H9 (cell line): Measurements from ENCODE around the gene CXCL8. TPM values are rescaled to one million over a fixed set of nuclear protein-coding genes. Genes with fewer than 3 reads are reported as not detected.

Experiments used
- DNase-seq: peaks from one replicate; pipeline ENCODE4 v3.0.0-alpha.2; 2017
- H2AFZ ChIP-seq: one replicate; pipeline ENCODE4 v1.6.1; 2013; ENCODE audit warnings: mild to moderate bottlenecking, low read length, control low read depth, moderate library complexity
- H2AK5ac ChIP-seq: 2 replicates; pipeline ENCODE4 v1.6.1; 2013; ENCODE audit warnings: low read length, control low read depth, mixed read lengths; ENCODE audit not compliant: insufficient read length
- H2BK120ac ChIP-seq: one replicate; pipeline ENCODE4 v1.6.1; 2013; ENCODE audit warnings: low read depth, mild to moderate bottlenecking, low read length, control low read depth, inconsistent platforms; ENCODE audit not compliant: poor library complexity, severe bottlenecking
- H2BK12ac ChIP-seq: 2 replicates; pipeline ENCODE4 v1.6.1; 2013; ENCODE audit warnings: low read length, control low read depth, mixed read lengths, low read depth; ENCODE audit not compliant: insufficient read length
- H2BK15ac ChIP-seq: 2 replicates; pipeline ENCODE4 v1.6.1; 2013; ENCODE audit warnings: low read depth, low read length, control low read depth
- H2BK20ac ChIP-seq: one replicate; pipeline ENCODE4 v1.6.1; 2013; ENCODE audit warnings: low read depth, mild to moderate bottlenecking, low read length, control low read depth, inconsistent platforms; ENCODE audit not compliant: poor library complexity, severe bottlenecking
- H2BK5ac ChIP-seq: 2 replicates; pipeline ENCODE4 v1.6.1; 2013; ENCODE audit warnings: low read length, control low read depth, mixed read lengths; ENCODE audit not compliant: insufficient read length
- H3K14ac ChIP-seq: 2 replicates; pipeline ENCODE4 v1.6.1; 2013; ENCODE audit warnings: low read length, control low read depth; ENCODE audit not compliant: insufficient read depth
- H3K18ac ChIP-seq: 2 replicates; pipeline ENCODE4 v1.6.1; 2013; ENCODE audit warnings: low read depth, mild to moderate bottlenecking, mixed read lengths, low read length, control low read depth; ENCODE audit not compliant: insufficient read length
- H3K23ac ChIP-seq: 2 replicates; pipeline ENCODE4 v1.6.1; 2013; ENCODE audit warnings: low read length, control low read depth, mixed read lengths, low read depth; ENCODE audit not compliant: insufficient read length
- H3K23me2 ChIP-seq: 2 replicates; pipeline ENCODE4 v1.6.1; 2013; ENCODE audit warnings: low read depth, mild to moderate bottlenecking, mixed read lengths, low read length, control low read depth; ENCODE audit not compliant: insufficient read length, poor library complexity, severe bottlenecking
- H3K27ac ChIP-seq: 2 replicates; pipeline ENCODE4 v1.5.1; 2013; ENCODE audit warnings: low read length, control low read depth, mixed read lengths, low read depth; ENCODE audit not compliant: insufficient read length
- H3K27me3 ChIP-seq: 2 replicates; pipeline ENCODE4 v1.6.1; 2013; ENCODE audit warnings: low read length, control low read depth, inconsistent platforms; ENCODE audit not compliant: insufficient read depth
- H3K4ac ChIP-seq: 2 replicates; pipeline ENCODE4 v1.6.1; 2013; ENCODE audit warnings: low read depth, mild to moderate bottlenecking, control low read depth, inconsistent platforms, low read length, moderate library complexity
- H3K4me1 ChIP-seq: 2 replicates; pipeline ENCODE4 v1.6.1; 2013; ENCODE audit warnings: low read length, control low read depth, inconsistent platforms; ENCODE audit not compliant: insufficient read depth
- H3K4me2 ChIP-seq: 2 replicates; pipeline ENCODE4 v1.6.1; 2013; ENCODE audit warnings: low read length, control low read depth, mixed read lengths; ENCODE audit not compliant: insufficient read length, insufficient read depth
- H3K56ac ChIP-seq: 2 replicates; pipeline ENCODE4 v1.6.1; 2013; ENCODE audit warnings: low read depth, mild to moderate bottlenecking, mixed read lengths, low read length, control low read depth; ENCODE audit not compliant: insufficient read length
- H3K79me1 ChIP-seq: 2 replicates; pipeline ENCODE4 v1.6.1; 2013; ENCODE audit warnings: low read depth, mild to moderate bottlenecking, moderate library complexity, low read length, control low read depth, inconsistent platforms; ENCODE audit not compliant: insufficient read depth, poor library complexity, severe bottlenecking
- H3K79me2 ChIP-seq: 2 replicates; pipeline ENCODE4 v1.6.1; 2013; ENCODE audit warnings: low read length, control low read depth, inconsistent platforms; ENCODE audit not compliant: insufficient read depth
- H3K9ac ChIP-seq: 2 replicates; pipeline ENCODE4 v1.6.1; 2013; ENCODE audit warnings: low read length, control low read depth, mixed read lengths; ENCODE audit not compliant: insufficient read length; ENCODE audit errors: extremely low read depth
- H3K9me3 ChIP-seq: one replicate; pipeline ENCODE4 v1.6.1; 2013; ENCODE audit warnings: low read depth, low read length, inconsistent platforms; ENCODE audit not compliant: control insufficient read depth
- H3T11ph ChIP-seq: one replicate; pipeline ENCODE4 v1.6.1; 2013; ENCODE audit warnings: mild to moderate bottlenecking, low read length, control low read depth, inconsistent platforms
- H4K20me1 ChIP-seq: one replicate; pipeline ENCODE4 v1.6.1; 2013; ENCODE audit not compliant: control insufficient read depth, insufficient read length, insufficient read depth
- H4K5ac ChIP-seq: 2 replicates; pipeline ENCODE4 v1.6.1; 2013; ENCODE audit warnings: low read depth, mild to moderate bottlenecking, mixed read lengths, low read length, control low read depth; ENCODE audit not compliant: insufficient read length
- H4K8ac ChIP-seq: replicated peaks from 2 replicates; pipeline ENCODE4 v1.6.1; 2013; ENCODE audit warnings: low read length, control low read depth, mixed read lengths, low read depth; ENCODE audit not compliant: insufficient read length
- H4K91ac ChIP-seq: 2 replicates; pipeline ENCODE4 v1.6.1; 2013; ENCODE audit warnings: low read depth, mild to moderate bottlenecking, moderate library complexity, mixed read lengths, low read length, control low read depth; ENCODE audit not compliant: insufficient read length
- H3K27ac Mint-ChIP-seq, 3 experiments: 2 replicates in 2 of 3; 3 replicates in 1 of 3; pipeline ENCODE4 v1.8.0; 2020 to 2021; ENCODE audit warnings: mixed read lengths in 3 of 3, mild to moderate bottlenecking in 1 of 3, moderate library complexity in 1 of 3
- H3K27me3 Mint-ChIP-seq: 2 replicates; pipeline ENCODE4 v1.8.0; 2021; ENCODE audit warnings: low read depth, mild to moderate bottlenecking, moderate library complexity, mixed read lengths
- H3K36me3 Mint-ChIP-seq, 3 experiments: 2 replicates in 2 of 3; 3 replicates in 1 of 3; pipeline ENCODE4 v1.8.0; 2020 to 2021; ENCODE audit warnings: low read depth in 3 of 3, mixed read lengths in 3 of 3; ENCODE audit not compliant: insufficient read depth in 1 of 3
- H3K4me1 Mint-ChIP-seq, 2 experiments: 2 replicates each; pipeline ENCODE4 v1.8.0; 2020; ENCODE audit warnings: mixed read lengths in 2 of 2
- H3K4me3 Mint-ChIP-seq, 2 experiments: 2 replicates in 1 of 2; 3 replicates in 1 of 2; pipeline ENCODE4 v1.8.0; 2020 to 2021; ENCODE audit warnings: mild to moderate bottlenecking in 2 of 2, mixed read lengths in 2 of 2, moderate library complexity in 1 of 2
- H3K9me3 Mint-ChIP-seq, 2 experiments: 2 replicates in 1 of 2; 3 replicates in 1 of 2; pipeline ENCODE4 v1.8.0; 2020; ENCODE audit warnings: mild to moderate bottlenecking in 2 of 2, mixed read lengths in 2 of 2, moderate library complexity in 1 of 2
- total RNA-seq: library from RNA; stranded (reverse); gene quantifications from 2 replicates; pipeline ENCODE4 v1.2.1, GENCODE V29; 2021
- TF ChIP-seq, protein P1 (sequence below): fragments of 200-600 bp; sonication (generic); conservative IDR thresholded peaks from 3 replicates; pipeline ENCODE4 v1.8.0; 2021; ENCODE audit warnings: antibody characterized with exemption, mild to moderate bottlenecking

Gene CXCL8
- total RNA-seq, 1 experiment from 2014 or later, result not detected

DNA sequence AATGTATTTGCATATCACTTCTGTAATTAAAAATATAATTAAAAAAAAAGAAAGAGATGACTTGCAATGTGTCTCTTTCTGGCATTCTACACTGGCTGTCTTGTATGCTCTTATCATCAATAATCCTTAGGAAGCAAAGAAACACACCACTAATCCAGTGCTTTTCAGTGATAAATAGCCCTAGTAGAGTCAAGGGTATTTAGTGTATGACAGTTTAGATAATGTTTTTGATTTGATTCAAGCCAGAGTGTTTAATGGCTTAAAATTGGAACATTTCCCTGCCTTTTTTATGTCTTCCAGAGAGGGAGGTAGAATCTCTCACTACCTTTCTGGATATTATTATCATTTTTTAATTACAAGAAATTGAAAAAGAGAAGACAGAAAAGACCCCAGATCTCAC, 48.6 kb upstream of the CXCL8 start:
- Histone ChIP-seq H4K20me1 (no peaks in the 10 kb centered on the region), H4K5ac (no peak overlapping the region), H2AFZ (no peak overlapping the region), H3K9me3 (no peaks in the 10 kb centered on the region), H3K27me3 (no peaks in the 10 kb centered on the region), H3K4ac (no peak overlapping the region), H2BK15ac (no peak overlapping the region), H3K27ac (no peak overlapping the region), H4K8ac (no peak overlapping the region), H2AK5ac (no peak overlapping the region), H3K4me1 (no peaks in the 10 kb centered on the region), H3K18ac (no peak overlapping the region), H2BK20ac (no peak overlapping the region), H3K56ac (no peak overlapping the region), H2BK12ac (no peak overlapping the region), H2BK120ac (no peak overlapping the region), H3T11ph (no peak overlapping the region), H3K79me1 (no peaks in the 10 kb centered on the region), H3K23me2 (no peaks in the 10 kb centered on the region), H3K14ac (no peak overlapping the region), H4K91ac (no peak overlapping the region), H3K9ac (no peak overlapping the region), H3K4me2 (no peak overlapping the region), H2BK5ac (no peak overlapping the region), H3K79me2 (no peaks in the 10 kb centered on the region), H3K23ac (no peak overlapping the region)
- no peaks in the 10 kb centered on the region for H3K4me1 Mint-ChIP-seq
- no peaks in the 10 kb centered on the region for H3K27me3 Mint-ChIP-seq
- no peaks in the 10 kb centered on the region for H3K36me3 Mint-ChIP-seq
- no peak overlapping the region for H3K27ac Mint-ChIP-seq
- no peaks in the 10 kb centered on the region; a peak in 1 of 5 replicates for H3K9me3 Mint-ChIP-seq
- TF ChIP-seq, protein P1, sequence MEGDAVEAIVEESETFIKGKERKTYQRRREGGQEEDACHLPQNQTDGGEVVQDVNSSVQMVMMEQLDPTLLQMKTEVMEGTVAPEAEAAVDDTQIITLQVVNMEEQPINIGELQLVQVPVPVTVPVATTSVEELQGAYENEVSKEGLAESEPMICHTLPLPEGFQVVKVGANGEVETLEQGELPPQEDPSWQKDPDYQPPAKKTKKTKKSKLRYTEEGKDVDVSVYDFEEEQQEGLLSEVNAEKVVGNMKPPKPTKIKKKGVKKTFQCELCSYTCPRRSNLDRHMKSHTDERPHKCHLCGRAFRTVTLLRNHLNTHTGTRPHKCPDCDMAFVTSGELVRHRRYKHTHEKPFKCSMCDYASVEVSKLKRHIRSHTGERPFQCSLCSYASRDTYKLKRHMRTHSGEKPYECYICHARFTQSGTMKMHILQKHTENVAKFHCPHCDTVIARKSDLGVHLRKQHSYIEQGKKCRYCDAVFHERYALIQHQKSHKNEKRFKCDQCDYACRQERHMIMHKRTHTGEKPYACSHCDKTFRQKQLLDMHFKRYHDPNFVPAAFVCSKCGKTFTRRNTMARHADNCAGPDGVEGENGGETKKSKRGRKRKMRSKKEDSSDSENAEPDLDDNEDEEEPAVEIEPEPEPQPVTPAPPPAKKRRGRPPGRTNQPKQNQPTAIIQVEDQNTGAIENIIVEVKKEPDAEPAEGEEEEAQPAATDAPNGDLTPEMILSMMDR, result no peak
- H3K4me3 Mint-ChIP-seq, result no peak overlapping the region
- no peak for DNase-seq
